A549 treated with dexamethasone at 1 μM for 4 hours (cell line): Measurements from ENCODE around the gene P3H3. TPM values are rescaled to one million over a fixed set of nuclear protein-coding genes. Genes with fewer than 3 reads are reported as not detected.

Source experiments
- total RNA-seq: library from RNA; stranded (reverse); fragments of 200-300 nt; extraction: Qiagen RNA extraction; gene quantifications from 5 replicates; pipeline ENCODE4 v1.2.3, GENCODE V29; 2022

The P3H3 gene
- 19.9 to 28.7 TPM (median 24.8 TPM) in 5 replicates for total RNA-seq

GRCh38 chr12:6827982-6828780, at the start of gene P3H3:
P3H3 (plus strand) TSS chr12:6828407; CDS start chr12:6828441, 34 bp downstream.

GRCh38 chr12:6788972-6789924, 39.0 kb upstream of the P3H3 start, which contains the start of gene CD4:
CD4 (plus strand) TSS chr12:6789528; CDS start chr12:6800139, 10,611 bp downstream.

GRCh38 chr12:6821591-6822425, 6.4 kb upstream of the P3H3 start, which contains the start of gene GPR162:
GPR162 (plus strand) TSS chr12:6821821; CDS start chr12:6823899, 2,078 bp downstream.

GRCh38 chr12:6840761-6841515, 12.7 kb downstream of the P3H3 start, which contains the start of gene GNB3:
GNB3 (plus strand) TSS chr12:6840925; CDS start chr12:6841288, 363 bp downstream.

GRCh38 chr12:6851153-6851920, 23.1 kb downstream of the P3H3 start, which contains the start of gene CDCA3:
CDCA3 (minus strand) TSS chr12:6851286; CDS start chr12:6850952, 334 bp downstream.

GRCh38 chr12:6851921-6852650, 23.9 kb downstream of the P3H3 start, which contains the start of gene USP5:
USP5 (plus strand) TSS chr12:6852150; CDS start chr12:6852180, 30 bp downstream.

GRCh38 chr12:6867413-6868210, 39.4 kb downstream of the P3H3 start, which contains the start of gene TPI1:
TPI1 (plus strand) TSS chr12:6867531; CDS start chr12:6867567, 36 bp downstream.

GRCh38 chr12:6873094-6874014, 45.1 kb downstream of the P3H3 start, which contains the start of gene SPSB2:
SPSB2 (minus strand) TSS chr12:6873303; CDS start chr12:6872901, 402 bp downstream.

Other genes starting within 250 kb of the P3H3 start
- gene CHD4, start 221.0 kb upstream of the P3H3 start, total RNA-seq = 61.0 to 71.4 TPM (median 66.7 TPM) in 5 replicates
- gene LPAR5, start 192.4 kb upstream of the P3H3 start, total RNA-seq = 0.51 to 0.87 TPM (median 0.71 TPM) in 5 replicates
- 0.13 to 0.23 TPM (median 0.19 TPM) in 5 replicates for gene ACRBP, start 181.0 kb upstream of the P3H3 start, total RNA-seq
- 11.8 to 15.1 TPM (median 12.9 TPM) in 5 replicates for gene ING4, start 165.3 kb upstream of the P3H3 start, total RNA-seq
- 49.3 to 61.4 TPM (median 58.0 TPM) in 5 replicates for gene ZNF384, start 139.0 kb upstream of the P3H3 start, total RNA-seq
- gene PIANP, start 127.6 kb upstream of the P3H3 start, total RNA-seq = 0.56 to 1.0 TPM (median 0.96 TPM) in 5 replicates
- gene COPS7A, start 104.4 kb upstream of the P3H3 start, total RNA-seq = 46.5 to 53.0 TPM (median 52.7 TPM) in 5 replicates
- gene MLF2, start 75.3 kb upstream of the P3H3 start, total RNA-seq = 252 to 307 TPM (median 297 TPM) in 5 replicates
- gene PTMS, start 62.0 kb upstream of the P3H3 start, total RNA-seq = 661 to 1,016 TPM (median 1,000 TPM) in 5 replicates
- gene LAG3, start 55.9 kb upstream of the P3H3 start, total RNA-seq = 0.56 to 1.7 TPM (median 1.3 TPM) in 5 replicates
- not detected in 5 replicates for gene CD4, start 38.9 kb upstream of the P3H3 start, total RNA-seq
- 0.29 to 0.64 TPM (median 0.41 TPM) in 5 replicates for gene GPR162, start 6.6 kb upstream of the P3H3 start, total RNA-seq
- gene GNB3, start 12.5 kb downstream of the P3H3 start, total RNA-seq = 0.59 to 2.3 TPM (median 1.5 TPM) in 5 replicates
- 66.7 to 77.6 TPM (median 68.2 TPM) in 5 replicates for gene CDCA3, start 22.9 kb downstream of the P3H3 start, total RNA-seq
- gene USP5, start 23.7 kb downstream of the P3H3 start, total RNA-seq = 75.1 to 101 TPM (median 89.8 TPM) in 5 replicates
- 1,541 to 1,693 TPM (median 1,645 TPM) in 5 replicates for gene TPI1, start 39.1 kb downstream of the P3H3 start, total RNA-seq
- gene SPSB2, start 44.9 kb downstream of the P3H3 start, total RNA-seq = 26.1 to 33.1 TPM (median 31.8 TPM) in 5 replicates
- gene LRRC23, start 76.4 kb downstream of the P3H3 start, total RNA-seq = 16.4 to 19.6 TPM (median 17.6 TPM) in 5 replicates
- gene ENO2, start 86.2 kb downstream of the P3H3 start, total RNA-seq = 28.2 to 31.8 TPM (median 30.8 TPM) in 5 replicates
- 38.8 to 85.5 TPM (median 83.0 TPM) in 5 replicates for gene ATN1, start 99.6 kb downstream of the P3H3 start, total RNA-seq
- not detected in 5 replicates for gene RNU7-1, start 115.4 kb downstream of the P3H3 start, total RNA-seq
- gene C12orf57, start 115.6 kb downstream of the P3H3 start, total RNA-seq = 252 to 292 TPM (median 272 TPM) in 5 replicates
- 6.6 to 14.6 TPM (median 11.5 TPM) in 5 replicates for gene PTPN6, start 122.9 kb downstream of the P3H3 start, total RNA-seq
- 294 to 330 TPM (median 316 TPM) in 5 replicates for gene PHB2, start 142.3 kb downstream of the P3H3 start, total RNA-seq
- gene EMG1, start 142.5 kb downstream of the P3H3 start, total RNA-seq = 54.7 to 69.8 TPM (median 56.2 TPM) in 5 replicates
- gene LPCAT3, start 190.1 kb downstream of the P3H3 start, total RNA-seq = 27.2 to 32.0 TPM (median 29.9 TPM) in 5 replicates
- 41.7 to 58.5 TPM (median 47.4 TPM) in 5 replicates for gene C1S, start 232.3 kb downstream of the P3H3 start, total RNA-seq